ENCODE measurements around the gene CREG2. TPM values are rescaled to one million over a fixed set of nuclear protein-coding genes. Genes with fewer than 3 reads are reported as not detected.
A peak's percentile ranks its signal among the peaks of the same experiment; 100 is the strongest.

The CREG2 gene
- total RNA-seq, 1 experiment from 2014 or later: 12.3 TPM

DNA sequence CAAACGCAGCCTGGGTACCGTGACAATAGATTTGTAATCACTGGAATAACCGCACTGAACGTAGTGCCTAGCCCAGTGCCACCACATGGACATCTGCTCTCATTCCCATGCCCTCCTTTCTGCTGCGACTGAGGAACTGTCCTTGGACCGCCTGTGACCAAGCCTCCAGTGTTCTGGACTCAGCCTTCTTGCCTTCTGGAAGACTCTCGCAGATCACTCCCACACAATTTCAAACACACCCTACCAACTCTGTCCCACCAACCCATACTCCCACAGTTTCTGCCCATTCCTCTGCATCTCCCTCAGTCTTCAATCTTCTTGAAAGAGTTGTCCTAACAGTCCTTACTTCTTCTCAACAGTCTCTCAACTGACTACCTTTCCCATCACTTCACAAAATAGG lies 80.9 kb downstream of the CREG2 start:
- ChIA-PET POLR2A (ENCODE audit: unreplicated experiment) (interaction anchor here (0.9 kb wide), 1 partner anchor 104 kb away, joined by 5 read pairs; no protein-coding TSS in a partner anchor), CTCF (interaction anchor here (0.6 to 0.7 kb wide), 2 partner anchors 24 to 103 kb away, joined by 3 read pairs; no protein-coding TSS in a partner anchor)
- Histone ChIP-seq H3K4me3 (peak overlapping the region; percentile 80), H3K79me2 (ENCODE audit: low read depth) (peaks cover 71% of the 10 kb centered on the region), H3K27me3 (ENCODE audit: insufficient read depth, low read depth) (no peaks in the 10 kb centered on the region), H4K20me1 (ENCODE audit: insufficient read depth) (peaks cover 50% of the 10 kb centered on the region), H3K36me3 (ENCODE audit: low read depth) (peaks cover 24% of the 10 kb centered on the region), H2AFZ (no peak overlapping the region), H3K9me3 (ENCODE audit: insufficient read depth, low read depth) (no peaks in the 10 kb centered on the region), H3K27ac (peak overlapping the region; percentile 84), H3K9me2 (ENCODE audit: insufficient read depth) (no peaks in the 10 kb centered on the region), H3F3A (ENCODE audit: insufficient read depth, low read depth) (peaks cover 29% of the 10 kb centered on the region), H3K4me2 (peak overlapping the region; percentile 98), H3K4me1 (replicated peaks; ENCODE audit: insufficient read depth) (peaks cover 61% of the 10 kb centered on the region)
- intact Hi-C loops (cut with micrococcal nuclease; ENCODE audit: unreplicated experiment): loop anchor here (2.0 to 5.0 kb wide), 3 partner anchors 22 to 461 kb away; partner anchors contain the start of gene CREG2
- no peak for TF ChIP-seq EZH2 (IDR thresholded peaks at IDR 0.05; ENCODE audit: low read depth)
- TF ChIP-seq, protein P1, sequence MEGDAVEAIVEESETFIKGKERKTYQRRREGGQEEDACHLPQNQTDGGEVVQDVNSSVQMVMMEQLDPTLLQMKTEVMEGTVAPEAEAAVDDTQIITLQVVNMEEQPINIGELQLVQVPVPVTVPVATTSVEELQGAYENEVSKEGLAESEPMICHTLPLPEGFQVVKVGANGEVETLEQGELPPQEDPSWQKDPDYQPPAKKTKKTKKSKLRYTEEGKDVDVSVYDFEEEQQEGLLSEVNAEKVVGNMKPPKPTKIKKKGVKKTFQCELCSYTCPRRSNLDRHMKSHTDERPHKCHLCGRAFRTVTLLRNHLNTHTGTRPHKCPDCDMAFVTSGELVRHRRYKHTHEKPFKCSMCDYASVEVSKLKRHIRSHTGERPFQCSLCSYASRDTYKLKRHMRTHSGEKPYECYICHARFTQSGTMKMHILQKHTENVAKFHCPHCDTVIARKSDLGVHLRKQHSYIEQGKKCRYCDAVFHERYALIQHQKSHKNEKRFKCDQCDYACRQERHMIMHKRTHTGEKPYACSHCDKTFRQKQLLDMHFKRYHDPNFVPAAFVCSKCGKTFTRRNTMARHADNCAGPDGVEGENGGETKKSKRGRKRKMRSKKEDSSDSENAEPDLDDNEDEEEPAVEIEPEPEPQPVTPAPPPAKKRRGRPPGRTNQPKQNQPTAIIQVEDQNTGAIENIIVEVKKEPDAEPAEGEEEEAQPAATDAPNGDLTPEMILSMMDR (conservative IDR thresholded peaks at IDR 0.05): no peak
- DNase-seq: no peak
- no TSS peak for BruUV-seq (replicated peaks)

GRCh38 chr2:101305492-101306078 lies 81.7 kb downstream of the CREG2 start:
- Histone ChIP-seq H3K4me1 (replicated peaks; ENCODE audit: insufficient read depth) (peaks cover 61% of the 10 kb centered on the region), H2AFZ (no peak overlapping the region), H3F3A (ENCODE audit: insufficient read depth, low read depth) (peaks cover 29% of the 10 kb centered on the region), H3K36me3 (ENCODE audit: low read depth) (peaks cover 25% of the 10 kb centered on the region), H3K4me2 (peak overlapping the region; percentile 98), H3K9me3 (ENCODE audit: insufficient read depth, low read depth) (no peaks in the 10 kb centered on the region), H4K20me1 (ENCODE audit: insufficient read depth) (peaks cover 59% of the 10 kb centered on the region), H3K27me3 (ENCODE audit: insufficient read depth, low read depth) (no peaks in the 10 kb centered on the region), H3K4me3 (peak overlapping the region; percentile 80), H3K9me2 (ENCODE audit: insufficient read depth) (no peaks in the 10 kb centered on the region), H3K79me2 (ENCODE audit: low read depth) (peaks cover 80% of the 10 kb centered on the region), H3K27ac (peak overlapping the region; percentile 84)
- ChIA-PET POLR2A (ENCODE audit: unreplicated experiment) (interaction anchor here (0.9 kb wide), 1 partner anchor 105 kb away, joined by 5 read pairs; no protein-coding TSS in a partner anchor), CTCF (interaction anchor here (0.7 kb wide), 1 partner anchor 25 kb away, joined by 3 read pairs; no protein-coding TSS in a partner anchor)
- TF ChIP-seq EZH2 (IDR thresholded peaks at IDR 0.05; ENCODE audit: low read depth): no peak
- TF ChIP-seq, protein P1 (conservative IDR thresholded peaks at IDR 0.05): no peak
- peak in 1 of 2 experiments; percentile 72 for DNase-seq
- intact Hi-C loops (cut with micrococcal nuclease; ENCODE audit: unreplicated experiment): loop anchor here (2.0 to 5.0 kb wide), 3 partner anchors 23 to 462 kb away; partner anchors contain the start of gene CREG2
- BruUV-seq (replicated peaks): no TSS peak

GRCh38 chr2:101305035-101305434 lies 82.3 kb downstream of the CREG2 start:
- CTCF ChIA-PET: no interaction called here
- Histone ChIP-seq H3K4me2 (peak overlapping the region; percentile 98), H3K79me2 (ENCODE audit: low read depth) (peaks cover 85% of the 10 kb centered on the region), H3K4me1 (replicated peaks; ENCODE audit: insufficient read depth) (peaks cover 67% of the 10 kb centered on the region), H2AFZ (no peak overlapping the region), H3K9me3 (ENCODE audit: insufficient read depth, low read depth) (no peaks in the 10 kb centered on the region), H3K27ac (peak overlapping the region; percentile 84; the same call in 1 of the 2 replicates), H3K9me2 (ENCODE audit: insufficient read depth) (no peaks in the 10 kb centered on the region), H3F3A (ENCODE audit: insufficient read depth, low read depth) (peaks cover 35% of the 10 kb centered on the region), H4K20me1 (ENCODE audit: insufficient read depth) (peaks cover 64% of the 10 kb centered on the region), H3K4me3 (peak overlapping the region; percentile 80), H3K36me3 (ENCODE audit: low read depth) (peaks cover 25% of the 10 kb centered on the region), H3K27me3 (ENCODE audit: insufficient read depth, low read depth) (no peaks in the 10 kb centered on the region)
- DNase-seq: no peak
- TF ChIP-seq, protein P1 (conservative IDR thresholded peaks at IDR 0.05): no peak
- TF ChIP-seq EZH2 (IDR thresholded peaks at IDR 0.05; ENCODE audit: low read depth): no peak
- intact Hi-C loops (cut with micrococcal nuclease; ENCODE audit: unreplicated experiment): loop anchor here (5.0 kb wide), 2 partner anchors 82 to 462 kb away; partner anchors contain the start of gene CREG2
- POLR2A ChIA-PET (ENCODE audit: unreplicated experiment): no interaction called here
- BruUV-seq (replicated peaks): no TSS peak
